Epithelial cell of prostate (primary cell): Measurements from ENCODE around the gene CSMD2.

ENCODE experiments used
- DNase-seq: peaks from one replicate; pipeline ENCODE4 v3.0.0-alpha.2; 2011; ENCODE audit warnings: low read depth, low spot score
- H3K27ac ChIP-seq: fragments of 450-650 bp; 2 replicates; pipeline ENCODE4 v1.5.1; 2017; ENCODE audit warnings: mild to moderate bottlenecking

Gene CSMD2

DNA sequence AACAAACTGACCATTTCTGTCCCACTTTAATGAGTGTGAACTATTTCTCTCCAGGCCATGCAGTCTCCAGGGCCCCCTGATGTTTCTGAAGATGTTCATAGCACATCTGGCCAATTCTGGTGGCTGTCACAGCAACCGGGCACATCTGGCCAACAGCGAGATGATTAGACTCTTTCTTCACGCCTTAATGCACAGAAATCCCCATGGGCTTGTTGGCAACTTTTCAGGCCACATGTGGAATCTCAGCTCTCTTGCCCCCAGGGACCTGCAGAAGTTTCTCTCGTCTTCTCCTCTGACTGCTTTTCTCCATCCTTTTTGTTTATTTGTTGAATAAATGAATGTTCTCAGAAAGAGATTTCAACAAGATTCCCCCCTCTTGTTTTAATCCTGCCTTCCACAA is 372.4 kb downstream of the CSMD2 start:
- no peak overlapping the region for H3K27ac ChIP-seq
- no peak for DNase-seq

DNA sequence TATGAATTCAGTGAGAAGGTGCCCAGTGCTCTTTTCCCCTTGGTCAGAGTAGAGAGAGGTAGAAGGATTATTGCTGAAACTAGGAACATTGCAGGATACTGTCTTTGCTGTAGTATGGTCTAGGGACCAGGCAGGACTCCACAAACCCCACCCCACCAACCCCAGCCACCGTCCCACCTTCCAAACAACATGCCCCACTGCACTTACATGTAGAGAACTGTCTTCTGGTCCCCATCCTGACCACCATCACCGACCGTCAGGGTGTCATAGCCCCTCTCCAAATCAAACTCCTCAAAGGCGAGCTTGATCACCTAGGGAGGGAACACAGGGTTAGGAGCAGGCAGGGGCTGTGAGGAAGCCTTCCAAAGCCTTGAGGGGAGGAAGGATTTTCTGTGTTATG is 372.8 kb downstream of the CSMD2 start:
- no peak for DNase-seq

DNA sequence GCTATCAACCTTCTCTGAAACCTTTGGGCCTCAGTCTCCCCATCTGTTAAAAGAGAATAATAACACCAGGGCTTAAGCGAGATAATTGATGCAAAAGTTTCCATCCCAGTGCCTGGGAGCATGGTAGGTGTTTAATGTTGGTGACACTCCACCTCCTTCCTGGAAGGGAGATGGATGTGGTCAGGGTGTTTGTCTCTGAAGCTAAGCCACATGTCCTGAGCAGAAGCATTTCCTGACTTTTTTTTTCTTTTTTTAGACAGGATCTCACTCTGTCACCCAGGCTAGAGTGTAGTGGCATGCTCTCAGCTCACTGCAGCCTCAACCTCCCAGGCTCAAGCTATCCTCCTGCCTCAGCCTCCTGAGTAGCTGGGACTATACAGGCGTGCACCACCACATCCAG is 373.8 kb downstream of the CSMD2 start:
- DNase-seq = no peak

More for the DNA sequence above, 372.8 kb downstream of the CSMD2 start:
- no peak overlapping the region for H3K27ac ChIP-seq

DNA sequence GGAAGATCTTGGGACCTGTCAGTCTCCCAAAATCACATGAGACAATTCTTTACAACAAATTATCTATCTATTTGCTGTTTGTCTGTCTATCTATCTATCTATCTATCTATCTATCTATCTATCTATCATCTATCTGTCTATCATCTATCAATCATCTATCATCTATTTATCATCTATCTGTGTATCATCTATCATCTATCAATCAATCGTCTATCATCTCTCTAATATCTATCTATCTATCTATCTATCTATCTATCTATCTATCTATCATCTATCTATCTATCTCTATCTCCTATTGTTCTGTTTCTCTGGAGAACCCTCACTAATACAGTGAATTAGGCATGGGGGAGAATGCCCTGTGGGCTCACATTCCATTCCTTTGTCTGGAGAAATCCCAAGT is 374.5 kb downstream of the CSMD2 start:
- DNase-seq = no peak
- no peak overlapping the region for H3K27ac ChIP-seq

More for the DNA sequence above, 373.8 kb downstream of the CSMD2 start:
- no peak overlapping the region for H3K27ac ChIP-seq

DNA sequence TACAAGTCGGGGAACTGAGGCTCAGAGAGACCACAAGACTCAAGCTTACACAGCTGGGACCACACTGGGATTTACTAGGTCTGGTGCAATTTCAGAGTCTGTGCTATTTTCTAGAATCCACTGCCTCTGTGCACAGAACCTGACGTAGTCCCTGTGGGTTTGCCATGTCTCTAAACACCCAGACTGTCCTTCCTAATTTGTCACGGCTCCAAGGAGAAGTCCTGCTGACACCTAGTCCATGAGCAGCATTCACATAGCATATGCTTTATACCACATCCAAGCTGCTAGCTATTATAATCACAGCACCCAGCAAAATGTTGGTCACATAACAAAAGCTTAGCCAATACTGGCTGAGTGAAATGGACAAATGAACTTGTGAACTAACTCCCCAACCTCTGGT is 380.2 kb downstream of the CSMD2 start:
- no peak overlapping the region for H3K27ac ChIP-seq
- DNase-seq = no peak

DNA sequence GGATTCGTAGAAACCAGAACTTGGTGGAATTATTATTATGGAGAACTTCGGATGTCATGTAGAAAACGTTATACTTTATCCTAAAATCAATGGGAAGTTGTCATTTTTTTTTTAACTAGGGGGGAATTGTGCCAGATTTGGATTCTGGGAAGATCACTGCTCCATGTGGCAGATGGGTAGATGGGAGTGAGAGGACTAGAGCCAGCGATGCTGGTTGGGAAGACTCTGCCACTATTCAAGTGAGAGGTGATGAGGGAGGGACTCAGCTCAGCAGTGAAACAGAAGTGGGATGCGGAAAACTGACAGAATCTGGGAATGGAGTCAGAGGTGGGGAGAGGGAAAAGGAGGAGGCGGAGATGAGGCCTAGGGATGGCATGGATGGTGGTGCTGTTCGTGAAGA is 382.3 kb downstream of the CSMD2 start:
- no peak for DNase-seq
- H3K27ac ChIP-seq = no peak overlapping the region

DNA sequence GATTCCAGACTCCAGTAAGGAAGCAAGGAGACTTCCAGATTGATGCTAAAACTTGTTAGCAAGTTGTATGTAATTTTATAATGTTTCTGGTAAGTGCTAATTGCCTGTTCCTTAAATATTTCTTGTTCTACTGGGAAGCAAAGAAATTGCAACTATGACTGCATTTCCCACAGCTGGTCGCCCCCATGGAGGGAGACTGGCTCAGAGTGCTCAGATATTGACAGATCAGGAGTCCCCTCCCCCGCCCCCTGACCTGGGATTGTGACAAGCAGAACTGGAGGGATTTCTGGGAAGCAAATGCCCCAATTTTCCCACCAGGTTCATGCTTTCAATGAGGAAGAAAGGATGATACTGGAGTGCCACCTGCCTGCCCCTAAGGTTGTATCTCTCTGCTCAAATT is 383.4 kb downstream of the CSMD2 start:
- no peak for DNase-seq
- no peak overlapping the region for H3K27ac ChIP-seq

DNA sequence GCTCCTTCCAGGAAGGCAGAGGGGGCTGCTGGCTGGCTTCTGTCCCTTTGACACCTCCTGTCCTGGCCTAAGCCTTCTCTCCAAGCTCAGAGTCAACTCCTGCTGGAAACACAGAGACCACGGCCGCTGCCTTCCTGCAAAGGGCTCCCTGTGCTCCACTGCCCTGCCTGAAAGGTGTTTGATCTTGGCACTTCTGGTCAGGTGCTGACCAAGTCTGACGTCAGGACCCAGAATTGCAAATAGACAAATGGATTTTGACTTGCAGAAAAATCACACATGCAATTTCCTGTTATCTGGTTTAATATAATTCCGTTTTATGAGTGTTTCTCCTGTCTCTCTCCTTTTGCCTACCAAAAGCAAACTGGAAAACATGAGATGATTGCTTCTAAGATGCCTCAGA is 387.7 kb downstream of the CSMD2 start:
- H3K27ac ChIP-seq = no peak overlapping the region
- no peak for DNase-seq

DNA sequence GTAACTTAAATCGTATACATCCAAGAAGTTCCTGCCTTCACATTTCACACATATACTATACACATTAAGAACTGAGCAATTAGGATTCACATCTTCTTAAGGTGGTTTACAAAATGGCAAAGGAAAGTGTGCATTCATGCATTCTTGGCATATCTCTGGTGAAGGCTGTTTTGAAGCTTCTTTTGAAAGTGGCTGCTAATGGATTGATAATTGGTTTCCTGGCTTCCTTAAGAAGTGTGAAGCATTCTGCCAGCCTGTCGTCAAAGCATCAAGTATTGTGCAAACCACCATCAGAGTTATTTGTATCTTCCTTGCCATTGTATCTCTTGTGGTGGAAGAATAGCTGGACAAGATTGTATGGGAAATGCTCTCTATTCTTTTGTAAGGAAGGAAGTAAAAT is 396.2 kb downstream of the CSMD2 start:
- DNase-seq = no peak
- no peak overlapping the region for H3K27ac ChIP-seq

DNA sequence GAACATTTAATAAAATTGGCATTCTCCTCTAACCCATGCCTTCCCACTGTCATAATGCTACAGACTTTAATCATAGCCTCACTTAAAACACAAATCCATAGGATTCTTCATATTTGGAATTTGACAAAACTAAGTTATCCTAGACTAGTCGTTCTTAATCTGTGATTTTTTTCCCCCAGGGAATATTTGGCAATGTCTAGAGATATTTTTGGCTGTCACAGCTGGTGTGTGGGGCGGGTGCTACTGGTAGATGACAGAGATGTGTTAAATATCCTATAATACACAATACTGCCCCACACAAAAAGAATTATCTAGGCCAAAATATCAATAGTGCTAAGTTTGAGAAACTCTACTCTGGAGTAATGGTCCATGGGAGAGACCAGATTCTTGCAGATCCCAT is 396.9 kb downstream of the CSMD2 start:
- DNase-seq = no peak
- H3K27ac ChIP-seq = no peak overlapping the region

DNA sequence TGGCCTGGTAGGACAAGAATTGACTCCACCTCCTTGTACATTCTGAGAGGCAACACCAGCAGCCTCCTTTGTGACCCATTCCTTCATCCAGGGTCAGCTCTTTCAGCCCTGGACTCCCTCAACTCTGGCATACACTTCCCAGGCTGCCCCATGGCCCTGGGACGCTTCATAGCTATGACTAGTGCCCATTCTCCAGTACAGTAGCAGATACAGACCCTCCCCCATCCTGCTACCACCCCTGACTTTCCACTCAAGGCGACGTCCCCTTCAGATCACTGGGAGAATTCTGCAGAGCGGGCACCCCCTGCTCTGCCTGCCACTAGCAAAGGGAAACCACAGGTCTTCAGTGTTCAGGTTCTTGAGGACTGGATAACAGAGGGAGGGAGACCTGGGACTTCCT is 400.9 kb downstream of the CSMD2 start:
- no peak overlapping the region for H3K27ac ChIP-seq
- no peak for DNase-seq

DNA sequence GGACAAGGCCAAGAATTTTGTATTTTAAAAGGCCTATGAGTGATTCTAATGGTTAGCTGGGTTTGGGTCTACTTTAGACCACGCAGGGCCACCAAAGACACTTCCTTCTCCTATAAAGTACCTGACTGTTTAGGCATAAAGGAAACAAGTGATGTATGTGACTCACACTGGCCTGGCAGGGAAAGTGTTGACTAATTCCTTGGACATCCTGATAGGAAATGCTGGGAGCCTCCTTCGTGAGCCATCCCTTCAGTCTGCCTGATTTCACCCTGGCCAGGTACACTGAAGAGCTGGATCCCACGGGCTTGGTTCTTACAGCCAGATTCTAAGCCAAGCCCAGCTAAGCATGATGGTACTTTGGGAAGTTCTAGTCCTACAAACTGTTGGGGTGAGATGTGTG is 401.6 kb downstream of the CSMD2 start:
- peak; percentile 64 for DNase-seq
- H3K27ac ChIP-seq = peak overlapping the region; percentile 38

DNA sequence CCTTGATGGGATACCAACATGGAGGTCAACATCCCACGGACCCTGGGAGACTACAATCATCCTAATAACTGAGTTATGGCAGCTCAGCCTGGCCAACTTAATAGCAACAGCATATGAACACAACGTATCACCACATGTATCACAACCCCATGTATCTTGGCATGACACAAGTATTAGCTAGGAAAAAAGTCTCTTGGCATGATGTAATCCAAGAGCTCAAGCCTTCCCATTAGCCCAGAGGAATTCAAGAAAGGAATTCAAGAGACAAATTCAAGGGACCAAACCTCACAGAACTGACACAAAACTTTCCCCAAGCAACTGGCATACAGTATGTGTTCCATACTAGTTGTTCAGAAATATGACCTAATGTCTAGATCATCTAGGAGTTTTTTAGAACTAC is 402.1 kb downstream of the CSMD2 start:
- H3K27ac ChIP-seq = peak overlapping the region; percentile 38
- DNase-seq = no peak

DNA sequence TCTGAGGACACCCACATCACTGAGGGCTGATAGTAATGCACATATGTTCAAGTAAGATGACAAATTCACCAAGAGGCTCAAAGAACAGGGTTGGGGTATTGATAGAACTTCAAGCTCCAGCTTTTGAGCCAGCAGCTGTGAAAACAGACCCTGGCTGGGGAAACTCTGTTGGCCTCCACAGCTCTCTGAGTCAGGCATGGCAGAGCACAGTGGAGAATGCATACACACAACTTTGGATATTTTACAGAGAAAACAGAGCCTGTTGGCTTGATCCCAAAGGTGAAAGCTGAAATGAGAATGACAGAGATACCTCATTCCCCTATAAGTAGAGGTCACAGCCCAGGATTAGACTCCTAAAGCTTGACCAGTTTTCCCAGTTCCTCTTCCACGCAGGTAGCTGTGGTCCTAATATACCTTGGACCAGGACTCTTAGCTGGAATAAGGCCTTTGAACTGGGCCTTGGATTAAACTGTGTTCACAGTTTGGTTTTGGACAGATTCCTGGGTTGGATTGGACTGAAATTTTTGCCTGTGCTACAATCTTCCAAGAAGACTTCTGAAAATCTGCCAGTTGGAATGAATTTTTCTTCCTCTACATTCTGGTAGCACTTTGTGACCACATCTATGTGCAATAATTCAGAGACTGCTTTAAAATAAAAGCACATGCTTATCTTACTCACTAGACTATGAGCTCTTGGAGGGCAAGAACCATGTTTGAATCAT is 402.8 kb downstream of the CSMD2 start:
- no peak overlapping the region for H3K27ac ChIP-seq
- no peak for DNase-seq

DNA sequence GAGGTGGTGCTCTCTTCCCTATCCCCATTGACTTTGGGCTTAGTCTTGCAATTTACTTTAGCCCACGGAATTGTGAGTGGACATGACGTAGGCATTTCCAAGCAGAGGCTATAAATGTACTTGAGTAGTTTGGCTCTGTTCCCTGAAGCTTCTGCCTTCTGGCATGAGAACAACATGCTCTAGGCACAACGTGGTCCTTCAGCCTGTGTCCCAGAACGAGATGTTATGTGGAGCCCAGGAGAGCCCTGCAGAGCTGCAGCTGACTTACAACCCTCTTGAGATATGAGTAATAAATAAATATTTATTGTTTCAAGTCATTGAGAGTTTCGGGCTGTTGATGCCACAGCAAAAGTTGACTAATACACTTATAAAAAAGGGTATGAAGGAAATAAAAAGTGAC is 406.3 kb downstream of the CSMD2 start:
- H3K27ac ChIP-seq = no peak overlapping the region
- DNase-seq = no peak

DNA sequence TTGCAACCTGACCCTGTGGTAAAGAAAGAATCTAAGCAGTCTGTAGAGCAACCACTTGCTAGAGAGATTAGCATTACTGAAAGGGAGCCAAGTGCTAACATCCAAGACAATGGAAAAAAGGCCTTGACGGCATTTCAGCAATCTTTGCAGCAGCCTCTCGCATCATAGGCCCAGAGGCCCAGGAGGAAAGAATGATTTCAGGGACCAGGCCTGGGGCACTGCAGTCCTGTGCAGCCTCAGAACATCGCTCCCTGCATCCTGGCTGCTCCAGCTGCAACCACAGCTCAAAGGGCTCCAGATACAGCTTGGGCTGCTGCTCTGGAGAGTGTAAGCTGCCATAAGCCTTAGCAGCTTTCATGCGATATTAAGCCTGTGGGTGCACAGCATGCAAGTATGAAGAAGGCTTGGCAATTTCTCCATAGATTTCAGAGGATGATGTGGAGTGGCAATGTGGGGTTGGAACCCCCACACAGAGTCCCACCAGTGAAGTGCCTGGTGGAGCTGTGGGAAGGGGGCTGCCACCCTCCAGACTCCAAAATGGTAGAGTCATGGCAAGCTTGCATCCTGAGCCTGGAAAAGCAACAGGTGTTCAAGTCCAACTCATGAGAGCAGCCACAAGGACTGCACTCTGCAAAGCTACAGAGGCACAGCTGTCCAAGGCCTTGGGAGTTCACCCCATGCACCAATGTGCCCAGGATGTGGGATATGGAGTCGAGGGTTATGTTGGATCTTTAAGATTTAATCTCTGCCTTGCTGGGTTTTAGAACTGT is 411.8 kb downstream of the CSMD2 start:
- DNase-seq = no peak
- no peak overlapping the region for H3K27ac ChIP-seq

DNA sequence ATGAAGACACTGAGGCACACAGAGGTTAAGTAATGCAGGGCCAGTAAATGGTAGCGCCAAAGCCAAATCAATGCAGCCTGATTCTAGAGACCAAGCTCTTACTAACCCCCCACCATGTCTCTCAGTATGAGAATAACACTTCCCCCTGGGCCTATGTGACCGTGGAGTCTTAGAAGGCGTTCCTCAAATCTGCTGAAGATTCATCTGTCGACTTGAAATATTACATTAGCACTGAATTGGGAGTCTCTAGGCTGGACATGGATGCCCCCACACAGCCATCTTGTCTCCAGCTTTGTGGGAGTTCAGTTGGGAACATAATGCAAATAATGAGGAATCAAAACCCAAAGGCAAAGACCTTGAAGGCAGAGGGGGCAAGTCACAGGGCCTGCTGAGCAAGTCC is 419.1 kb downstream of the CSMD2 start:
- DNase-seq = no peak
- H3K27ac ChIP-seq = no peak overlapping the region

DNA sequence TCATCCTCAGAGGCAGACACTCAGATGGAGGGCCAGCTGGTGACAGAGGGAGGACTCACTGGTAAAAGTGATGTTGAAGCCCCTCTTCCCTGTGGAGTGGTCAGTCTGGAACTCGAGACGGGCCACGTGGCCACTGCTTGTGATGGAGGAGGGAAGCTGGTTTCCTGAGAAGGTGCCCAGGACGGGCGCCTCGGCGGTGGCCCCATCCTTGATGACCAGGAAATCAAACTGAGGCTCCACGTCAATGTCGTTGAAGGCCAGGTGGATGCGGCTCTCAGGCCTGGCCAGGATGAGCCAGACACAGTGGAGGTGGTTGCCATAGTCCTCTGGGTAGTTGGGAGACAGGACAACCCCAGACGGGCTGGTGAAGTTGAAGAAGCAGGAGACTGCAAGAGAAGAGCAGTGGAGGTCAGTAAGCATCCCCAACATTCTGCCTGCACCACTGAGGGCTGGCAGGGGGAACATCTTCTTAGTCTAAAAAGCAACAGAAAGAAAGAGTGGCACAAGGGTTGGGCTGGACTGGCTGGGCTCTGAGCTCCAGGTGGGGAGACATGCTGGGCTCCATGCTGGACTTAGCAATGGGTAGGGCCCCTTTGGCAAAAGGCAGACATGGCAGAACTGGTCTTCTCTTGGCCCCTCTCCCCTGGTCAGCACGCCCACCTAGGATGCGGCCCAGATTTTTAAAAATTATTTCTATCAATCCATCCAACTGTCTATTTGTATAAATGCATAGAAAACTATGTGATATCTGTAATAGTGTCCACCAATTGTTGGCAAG is 421.6 kb downstream of the CSMD2 start:
- no peak for DNase-seq
- no peak overlapping the region for H3K27ac ChIP-seq

DNA sequence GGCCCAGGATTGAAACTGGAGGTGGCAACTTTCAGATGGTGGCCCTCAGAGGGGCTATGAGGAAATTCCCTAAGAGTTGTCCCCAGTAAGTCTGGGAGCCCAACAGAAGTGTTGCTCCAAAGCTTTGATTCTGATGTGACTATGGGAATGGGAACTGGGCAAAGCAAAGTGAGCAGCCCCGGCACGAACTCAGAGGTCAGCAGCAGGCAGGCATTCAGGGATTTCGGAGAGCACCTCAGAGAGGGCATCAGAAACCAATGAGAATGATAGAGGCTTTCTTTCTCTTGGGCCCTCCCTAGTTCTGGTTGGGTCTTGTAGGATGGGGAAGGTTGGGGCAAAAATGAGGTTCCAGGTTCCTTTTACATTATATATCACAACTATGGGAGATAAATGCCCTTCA is 422.4 kb downstream of the CSMD2 start:
- DNase-seq = no peak

DNA sequence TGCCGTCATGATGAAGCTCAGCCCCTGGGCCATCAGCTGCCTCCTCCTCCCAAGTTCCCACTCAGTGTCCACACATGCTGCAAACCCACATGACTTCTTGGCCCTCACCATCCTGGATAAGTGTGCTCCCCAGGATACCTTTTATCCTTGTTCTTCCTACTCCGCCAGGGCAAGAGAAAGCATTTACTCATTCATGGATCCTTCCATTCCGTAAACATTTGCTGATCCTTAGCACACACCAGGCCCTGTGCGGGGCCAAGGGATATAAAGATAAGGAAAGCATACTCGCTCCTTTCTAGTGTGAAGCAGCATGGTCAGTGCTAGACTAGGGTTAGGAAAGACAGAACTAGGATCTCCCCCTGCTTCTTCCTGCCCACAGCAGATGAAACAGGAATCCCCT is 423.3 kb downstream of the CSMD2 start:
- DNase-seq = no peak
- no peak overlapping the region for H3K27ac ChIP-seq

More for the DNA sequence above, 422.4 kb downstream of the CSMD2 start:
- no peak overlapping the region for H3K27ac ChIP-seq
